ENCODE results near the gene RIPOR3.
"Not testable (repeated sequence)": the region's sequence is repeated elsewhere in the genome, so short reads cannot be mapped to it uniquely, and the experiment has no call there.

RIPOR3 gene

GRCh38 chr20:50701041-50701963, 10.0 kb upstream of the RIPOR3 start:
- no peak for DNase-seq

GRCh38 chr20:50699688-50700087, 8.3 kb upstream of the RIPOR3 start:
- no peak for DNase-seq

DNA sequence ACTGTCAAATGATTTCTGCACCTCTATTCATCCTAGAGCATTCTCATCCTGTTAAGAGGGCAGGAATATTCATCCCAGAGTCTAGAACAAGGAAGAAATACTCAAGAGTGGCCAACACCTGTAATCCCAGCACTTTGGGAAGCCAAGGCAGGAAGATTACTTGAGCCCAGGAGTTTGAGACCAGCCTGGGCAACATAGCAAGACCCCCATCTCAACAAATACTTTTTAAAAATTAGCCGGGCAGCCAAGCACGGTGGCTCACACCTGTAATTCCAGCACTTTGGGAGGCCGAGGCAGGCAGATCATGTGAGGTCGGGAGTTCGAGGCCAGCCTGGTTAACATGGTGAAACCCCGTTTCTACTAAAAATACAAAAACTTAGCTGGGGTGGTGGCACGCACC, 6.9 kb upstream of the RIPOR3 start:
- not testable (repeated sequence) for DNase-seq

GRCh38 chr20:50695135-50695872, 4.0 kb upstream of the RIPOR3 start:
- no peak for DNase-seq

DNA sequence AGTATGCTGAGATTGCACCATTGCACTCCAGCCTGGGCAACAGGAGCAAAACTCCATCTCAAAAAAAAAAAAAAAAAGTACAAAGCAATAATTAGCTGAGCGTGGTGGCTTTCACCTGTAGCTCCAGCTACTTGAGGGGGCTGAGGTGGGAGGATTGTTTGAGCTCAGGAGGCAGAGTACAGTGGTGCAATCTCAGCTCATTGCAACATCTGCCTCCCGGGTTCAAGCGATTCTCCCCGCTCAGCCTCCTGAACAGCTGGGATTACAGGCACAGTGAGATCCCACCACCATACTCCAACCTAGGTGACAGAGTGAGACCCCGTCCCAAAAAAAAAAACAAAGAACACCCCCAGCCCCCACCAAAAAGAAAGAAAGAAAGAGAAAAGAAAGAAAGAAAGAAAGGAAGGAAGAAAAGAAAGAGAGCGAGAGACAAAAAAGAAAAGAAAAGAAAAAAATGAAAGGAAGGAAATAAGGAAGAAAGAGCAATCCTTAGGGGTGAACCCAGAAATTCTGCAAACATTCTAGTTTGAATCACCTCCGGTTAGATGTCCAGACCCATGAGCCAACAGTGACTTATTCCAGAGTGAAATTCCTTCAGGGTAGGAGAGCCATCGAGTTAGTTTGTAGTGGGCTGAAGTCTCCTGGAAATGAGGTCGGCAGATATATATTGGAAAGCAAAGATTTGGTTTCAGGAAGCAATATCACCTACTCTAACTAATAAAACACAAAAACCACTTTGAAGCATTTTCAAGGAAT, 3.2 kb upstream of the RIPOR3 start:
- no peak for DNase-seq

DNA sequence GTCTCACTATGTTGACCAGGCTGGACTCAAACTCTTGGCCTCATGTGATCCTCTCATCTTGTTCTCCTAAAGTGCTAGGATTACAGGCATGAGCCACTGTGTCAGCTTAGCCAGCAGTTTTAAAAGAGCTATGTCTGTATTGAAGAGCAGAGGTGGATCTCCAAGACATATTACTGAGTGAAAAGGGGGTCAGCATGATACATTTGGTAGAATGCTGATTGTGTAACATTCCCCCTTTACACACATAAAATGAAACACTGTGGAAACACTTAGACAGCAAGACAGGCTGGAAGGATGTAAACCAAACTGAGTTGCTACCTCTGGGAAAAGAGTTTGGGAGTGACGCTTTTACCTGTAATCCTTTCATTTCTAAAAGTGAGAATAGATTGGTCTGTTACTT, 1.7 kb upstream of the RIPOR3 start:
- DNase-seq: no peak

- no peak for DNase-seq
Observed at GRCh38 chr20:50692552-50692933, 1.2 kb upstream of the RIPOR3 start.

GRCh38 chr20:50691573-50692551, 520 bp upstream of the RIPOR3 start:
- DNase-seq: no peak

- no peak for DNase-seq
Observed at GRCh38 chr20:50689864-50690649, 1.3 kb downstream of the RIPOR3 start.

- DNase-seq: no peak
Observed at GRCh38 chr20:50688256-50688975, 2.9 kb downstream of the RIPOR3 start.

DNA sequence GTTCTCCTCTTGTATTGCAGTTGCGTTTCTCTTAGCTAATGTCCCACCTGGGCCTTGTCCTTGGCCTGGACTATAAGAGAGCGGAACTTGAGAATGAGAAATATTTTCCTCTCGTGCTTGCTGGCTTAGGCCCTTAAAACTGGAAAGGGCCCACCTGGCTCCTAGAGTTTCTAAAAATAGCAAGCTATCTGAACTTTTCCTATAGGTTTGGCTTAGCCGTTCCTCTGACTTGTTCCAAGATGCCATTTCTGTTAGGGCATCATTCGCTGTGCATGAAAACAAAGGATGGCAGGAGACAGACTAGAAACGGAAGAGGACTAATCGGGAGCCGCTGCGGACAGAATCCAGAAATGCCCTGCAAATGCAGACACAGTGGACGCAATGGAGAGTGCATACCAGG, 4.5 kb downstream of the RIPOR3 start:
- DNase-seq: no peak

DNA sequence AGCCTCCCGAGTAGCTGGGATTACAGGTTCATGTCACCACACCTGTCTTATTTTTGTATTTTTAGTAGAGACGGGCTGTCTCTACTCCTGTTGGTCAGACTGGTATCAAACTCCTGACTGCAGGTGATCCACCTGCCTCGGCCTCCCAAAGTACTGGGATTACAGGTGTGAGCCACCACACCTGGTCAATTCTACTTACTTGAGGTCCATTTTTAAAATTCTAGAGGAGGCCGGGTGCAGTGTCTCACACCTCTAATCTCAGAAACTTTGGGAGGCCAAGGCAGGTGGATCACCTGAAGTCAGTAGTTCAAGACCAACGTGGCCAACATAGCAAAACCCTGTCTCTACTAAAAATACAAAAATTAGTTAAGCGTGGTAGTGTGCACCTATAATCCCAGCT, 7.8 kb downstream of the RIPOR3 start:
- DNase-seq: no peak

DNA sequence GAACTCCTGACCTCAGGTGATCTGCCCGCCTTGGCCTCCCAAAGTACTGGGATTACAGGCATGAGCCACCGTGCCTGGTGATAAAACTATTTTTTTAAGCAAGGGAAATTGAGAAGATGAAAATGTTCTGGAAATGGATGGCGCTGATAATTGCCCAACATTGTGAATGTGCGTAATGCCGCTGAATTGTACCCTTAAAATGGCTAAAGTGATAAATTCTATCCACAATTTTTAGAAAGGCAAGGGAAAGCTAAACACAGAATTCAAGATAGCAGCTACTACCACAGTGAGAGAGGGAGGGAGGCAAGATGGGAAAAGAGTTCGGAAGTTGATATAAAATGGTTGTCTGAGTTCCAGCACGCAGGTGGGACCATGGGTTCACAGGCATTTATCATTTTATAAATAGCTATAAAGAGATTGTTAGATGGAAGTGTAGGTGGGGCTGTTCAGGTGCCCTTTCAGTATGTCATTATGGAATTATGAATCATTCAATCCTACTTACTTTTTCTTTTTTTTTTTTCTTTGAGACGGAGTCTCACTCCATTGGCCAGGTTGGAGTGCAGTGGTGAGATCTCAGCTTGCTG, 8.3 kb downstream of the RIPOR3 start:
- DNase-seq: no peak

- DNase-seq: no peak
Observed at GRCh38 chr20:50682065-50682464, 9.3 kb downstream of the RIPOR3 start.

GRCh38 chr20:50681359-50682064, 9.8 kb downstream of the RIPOR3 start:
- no peak for DNase-seq

- no peak for DNase-seq
Observed at GRCh38 chr20:50680105-50680960, 11.0 kb downstream of the RIPOR3 start.

DNA sequence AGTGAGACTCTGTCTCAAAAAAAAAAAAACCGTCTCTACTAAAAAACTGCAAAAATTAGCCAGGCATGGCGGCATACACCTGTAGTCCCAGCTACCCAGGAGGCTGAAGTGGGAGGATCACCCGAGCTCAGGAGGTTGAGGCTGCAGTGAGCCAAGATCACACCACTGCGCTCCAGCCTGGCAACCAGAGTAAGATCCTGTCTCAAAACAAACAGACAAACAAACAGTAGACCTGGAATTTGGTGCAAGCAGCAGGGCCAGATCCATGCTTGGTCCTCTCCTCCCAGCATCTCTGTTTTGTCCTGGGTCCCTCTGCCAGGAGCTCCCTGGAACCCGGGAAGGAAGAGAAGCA, 11.6 kb downstream of the RIPOR3 start:
- DNase-seq: no peak

- no peak for DNase-seq
Observed at GRCh38 chr20:50678169-50678898, 13.0 kb downstream of the RIPOR3 start.

Measured in SIG-M5 (cell line).